Measurements from ENCODE around the gene AGAP3.

GRCh38 chr7:151189038-151189437, 102.8 kb downstream of the AGAP3 start:
- TF ChIP-seq TAF1 (IDR thresholded peaks at IDR 0.05; ENCODE audit: borderline replicate concordance, insufficient read depth, low read length) (no peak), REST (IDR thresholded peaks at IDR 0.05; ENCODE audit: insufficient read depth in 1 of 2, low read depth in 2 of 2, low read length in 2 of 2) (no peak), POLR2AphosphoS5 (IDR thresholded peaks at IDR 0.05; ENCODE audit: low read depth, low read length) (no peak)

All from PFSK-1 (cell line).